Tibial nerve (tissue), 4 donors: ENCODE results near the gene CTNS. TPM values are rescaled to one million over a fixed set of nuclear protein-coding genes. Genes with fewer than 3 reads are reported as not detected.
A peak's percentile ranks its signal among the peaks of the same experiment; 100 is the strongest.
"Not testable (repeated sequence)": the region's sequence is repeated elsewhere in the genome, so short reads cannot be mapped to it uniquely, and the experiment has no call there.

Experiments
- DNase-seq, 2 donors: peaks; one replicate each; pipeline ENCODE4 v3.0.0-alpha.2; 2019; ENCODE audit warnings: low spot score in 2 of 2
- H3K27ac ChIP-seq, 4 donors: fragments of 200-600 bp; sonication (generic) in 3 of 4; one replicate each; pipeline ENCODE4 v1.5.1; 2017 to 2019; ENCODE audit warnings: mild to moderate bottlenecking in 1 of 4
- H3K27me3 ChIP-seq, 2 donors: fragments of 200-600 bp; sonication (generic) in 1 of 2; one replicate each; pipeline versions ENCODE4 v1.5.1 to v1.6.0; 2017 to 2019
- H3K36me3 ChIP-seq, 3 donors: fragments of 200-600 bp; sonication (generic); one replicate each; pipeline ENCODE4 v1.5.1; 2018 to 2019
- H3K4me1 ChIP-seq, 4 donors: fragments of 200-600 bp; sonication (generic) in 3 of 4; one replicate each; pipeline ENCODE4 v1.5.1; 2017 to 2019
- H3K4me3 ChIP-seq, 4 donors: fragments of 200-600 bp; sonication (generic) in 3 of 4; one replicate each; pipeline ENCODE4 v1.5.1; 2017 to 2019; ENCODE audit warnings: mild to moderate bottlenecking in 1 of 4, moderate library complexity in 1 of 4
- H3K9me3 ChIP-seq, 4 donors: fragments of 200-600 bp; sonication (generic) in 3 of 4; one replicate each; pipeline ENCODE4 v1.5.1; 2017 to 2019
- EP300 ChIP-seq, 2 donors: sonication (generic); formaldehyde crosslinking; IDR thresholded peaks; one replicate each; pipeline ENCODE4 v1.6.1; 2017; ENCODE audit warnings: antibody characterized with exemption in 2 of 2, mild to moderate bottlenecking in 1 of 2
- POLR2A ChIP-seq, 2 donors: fragments of 450-650 bp; IDR thresholded peaks; one replicate each; pipeline ENCODE4 v1.6.1; 2017; ENCODE audit warnings: antibody characterized with exemption in 2 of 2, mild to moderate bottlenecking in 2 of 2, moderate library complexity in 2 of 2
- WGBS, 2 donors: methylation state at CpG; one replicate each; pipeline ENCODE4 v1.1.5; 2018; 5-methylcytosine and 5-hydroxymethylcytosine counted together
- total RNA-seq, 4 donors: library from RNA; depleted of rRNA; stranded (reverse); fragments of >200 nt; gene quantifications; one replicate each; pipeline ENCODE4 v1.1.0, GENCODE V29; 2016
- TF ChIP-seq, protein P1 (sequence below), 5 experiments: fragments of 200-600 bp in 3 of 5; fragments of 450-650 bp in 2 of 5; sonication (generic) in 3 of 5; IDR thresholded peaks; one replicate each; pipeline ENCODE4 v1.5.1; 2016 to 2019; ENCODE audit warnings: antibody characterized with exemption in 5 of 5, mild to moderate bottlenecking in 3 of 5, moderate library complexity in 2 of 5

Gene CTNS
- total RNA-seq, 4 donors from 2014 or later, result 42.9 to 62.1 (median 50.6) TPM

- H3K36me3 ChIP-seq, result no peaks in the 10 kb centered on the region
- WGBS, 2 donors, result 14 to 25% methylated on average over 15 to 17 of the region's 17 CpGs
- H3K4me1 ChIP-seq, result peaks cover 0 to 24% (median 0%) of the 10 kb centered on the region in 4 donors
- H3K27ac ChIP-seq, result peak overlapping the region in 1 of 4 donors; percentile 9
- no peak for TF ChIP-seq EP300 (IDR thresholded peaks at IDR 0.05)
- DNase-seq, result no peak
- peaks cover 0 to 70% of the 10 kb centered on the region in 2 donors for H3K27me3 ChIP-seq
- H3K4me3 ChIP-seq, result peak overlapping the region in 3 of 4 donors; percentile 22 to 60 (median 53)
- H3K9me3 ChIP-seq, result peaks cover 0 to 15% (median 0%) of the 10 kb centered on the region in 4 donors
These were observed 58.7 kb downstream of the CTNS start for GRCh38 chr17:3695129-3695722.

- DNase-seq, result no peak
- Histone ChIP-seq H3K4me3 (peak within 1 kb of the TSS; percentile 12 to 60 (median 38)), H3K4me1 (peaks cover 0 to 24% (median 0%) of the 10 kb centered on the region in 4 donors), H3K27me3 (peaks cover 0 to 64% of the 10 kb centered on the region in 2 donors), H3K27ac (peak within 1 kb of the TSS in 1 of 4 donors; percentile 9), H3K36me3 (no peaks in the 10 kb centered on the region), H3K9me3 (peaks cover 0 to 15% (median 0%) of the 10 kb centered on the region in 4 donors)
- 0 to 1% methylated on average over 29 to 41 of the region's 65 CpGs for WGBS, 2 donors
- TF ChIP-seq, protein P1, sequence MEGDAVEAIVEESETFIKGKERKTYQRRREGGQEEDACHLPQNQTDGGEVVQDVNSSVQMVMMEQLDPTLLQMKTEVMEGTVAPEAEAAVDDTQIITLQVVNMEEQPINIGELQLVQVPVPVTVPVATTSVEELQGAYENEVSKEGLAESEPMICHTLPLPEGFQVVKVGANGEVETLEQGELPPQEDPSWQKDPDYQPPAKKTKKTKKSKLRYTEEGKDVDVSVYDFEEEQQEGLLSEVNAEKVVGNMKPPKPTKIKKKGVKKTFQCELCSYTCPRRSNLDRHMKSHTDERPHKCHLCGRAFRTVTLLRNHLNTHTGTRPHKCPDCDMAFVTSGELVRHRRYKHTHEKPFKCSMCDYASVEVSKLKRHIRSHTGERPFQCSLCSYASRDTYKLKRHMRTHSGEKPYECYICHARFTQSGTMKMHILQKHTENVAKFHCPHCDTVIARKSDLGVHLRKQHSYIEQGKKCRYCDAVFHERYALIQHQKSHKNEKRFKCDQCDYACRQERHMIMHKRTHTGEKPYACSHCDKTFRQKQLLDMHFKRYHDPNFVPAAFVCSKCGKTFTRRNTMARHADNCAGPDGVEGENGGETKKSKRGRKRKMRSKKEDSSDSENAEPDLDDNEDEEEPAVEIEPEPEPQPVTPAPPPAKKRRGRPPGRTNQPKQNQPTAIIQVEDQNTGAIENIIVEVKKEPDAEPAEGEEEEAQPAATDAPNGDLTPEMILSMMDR (IDR thresholded peaks at IDR 0.05), result no peak
- TF ChIP-seq EP300 (IDR thresholded peaks at IDR 0.05), result no peak
- TF ChIP-seq POLR2A (IDR thresholded peaks at IDR 0.05), result no peak
These were observed 59.3 kb downstream of the CTNS start, which contains the start of gene P2RX5 for GRCh38 chr17:3695723-3696411. Gene P2RX5, minus strand, starts transcription at chr17:3696155. Its CDS starts 150 bp downstream, at chr17:3696005.

- TF ChIP-seq POLR2A (IDR thresholded peaks at IDR 0.05) (no peak), EP300 (IDR thresholded peaks at IDR 0.05) (no peak)
- TF ChIP-seq, protein P1 (IDR thresholded peaks at IDR 0.05), result no peak
- H3K27ac ChIP-seq, result no peak overlapping the region
- peaks cover 0 to 53% of the 10 kb centered on the region in 2 donors for H3K27me3 ChIP-seq
- H3K4me1 ChIP-seq, result peaks cover 0 to 24% (median 0%) of the 10 kb centered on the region in 4 donors
- H3K36me3 ChIP-seq, result peaks cover 0 to 3% (median 0%) of the 10 kb centered on the region in 3 donors
- H3K4me3 ChIP-seq, result no peak overlapping the region
- no peak for DNase-seq
- peaks cover 0 to 15% (median 0%) of the 10 kb centered on the region in 4 donors for H3K9me3 ChIP-seq
- 49 to 60% methylated on average over 11 to 12 of the region's 12 CpGs for WGBS, 2 donors
These were observed 60.5 kb downstream of the CTNS start for GRCh38 chr17:3697103-3697476.

- WGBS, 2 donors, result 86 to 88% methylated on average over 4 of the region's 4 CpGs
- TF ChIP-seq POLR2A (IDR thresholded peaks at IDR 0.05) (no peak), EP300 (IDR thresholded peaks at IDR 0.05) (no peak)
- TF ChIP-seq, protein P1 (IDR thresholded peaks at IDR 0.05), result no peak
- no peak overlapping the region for H3K27ac ChIP-seq
- peaks cover 0 to 12% (median 0%) of the 10 kb centered on the region in 3 donors for H3K36me3 ChIP-seq
- no peak for DNase-seq
- peaks cover 0 to 43% of the 10 kb centered on the region in 2 donors for H3K27me3 ChIP-seq
- H3K4me3 ChIP-seq, result no peak overlapping the region
- H3K4me1 ChIP-seq, result peaks cover 0 to 24% (median 0%) of the 10 kb centered on the region in 4 donors
- H3K9me3 ChIP-seq, result peaks cover 0 to 15% (median 0%) of the 10 kb centered on the region in 4 donors
These were observed 61.6 kb downstream of the CTNS start for GRCh38 chr17:3698139-3698538.

- Histone ChIP-seq H3K36me3 (peaks cover 0 to 18% (median 0%) of the 10 kb centered on the region in 3 donors), H3K27me3 (peaks cover 0 to 25% of the 10 kb centered on the region in 2 donors), H3K9me3 (peaks cover 0 to 15% (median 0%) of the 10 kb centered on the region in 4 donors), H3K27ac (no peak overlapping the region), H3K4me3 (no peak overlapping the region), H3K4me1 (peaks cover 0 to 19% (median 0%) of the 10 kb centered on the region in 4 donors)
- TF ChIP-seq POLR2A (IDR thresholded peaks at IDR 0.05) (no peak), EP300 (IDR thresholded peaks at IDR 0.05) (no peak)
- TF ChIP-seq, protein P1 (IDR thresholded peaks at IDR 0.05), result no peak
- 89 to 92% methylated on average over 4 of the region's 4 CpGs for WGBS, 2 donors
- DNase-seq, result no peak
These were observed 63.4 kb downstream of the CTNS start for GRCh38 chr17:3699951-3700350.

- Histone ChIP-seq H3K9me3 (peaks cover 0 to 15% (median 0%) of the 10 kb centered on the region in 4 donors), H3K36me3 (peaks cover 0 to 18% (median 0%) of the 10 kb centered on the region in 3 donors)
- 77% methylated on average over 6 of the region's 7 CpGs for WGBS, 2 donors
- H3K4me3 ChIP-seq, H3K4me1 ChIP-seq, H3K27me3 ChIP-seq, DNase-seq, H3K27ac ChIP-seq: not testable (repeated sequence)
These were observed 65.5 kb downstream of the CTNS start for GRCh38 chr17:3702041-3702539.
